Choroid plexus epithelial cell (primary cell): ENCODE data around the gene PPL.

Experiments
- DNase-seq: peaks from one replicate; pipeline ENCODE4 v3.0.0-alpha.2; 2010; ENCODE audit warnings: low read depth
- H3K4me3 ChIP-seq: 2 replicates; pipeline ENCODE4 v1.5.1; 2011; ENCODE audit warnings: low read depth, mild to moderate bottlenecking, control low read depth, low read length, moderate library complexity
- TF ChIP-seq, protein P1 (sequence below): conservative IDR thresholded peaks from 2 replicates; pipeline ENCODE4 v1.5.1; 2011; ENCODE audit warnings: low read depth, mild to moderate bottlenecking, control low read depth, inconsistent platforms, low read length, moderate library complexity

Gene PPL

DNA sequence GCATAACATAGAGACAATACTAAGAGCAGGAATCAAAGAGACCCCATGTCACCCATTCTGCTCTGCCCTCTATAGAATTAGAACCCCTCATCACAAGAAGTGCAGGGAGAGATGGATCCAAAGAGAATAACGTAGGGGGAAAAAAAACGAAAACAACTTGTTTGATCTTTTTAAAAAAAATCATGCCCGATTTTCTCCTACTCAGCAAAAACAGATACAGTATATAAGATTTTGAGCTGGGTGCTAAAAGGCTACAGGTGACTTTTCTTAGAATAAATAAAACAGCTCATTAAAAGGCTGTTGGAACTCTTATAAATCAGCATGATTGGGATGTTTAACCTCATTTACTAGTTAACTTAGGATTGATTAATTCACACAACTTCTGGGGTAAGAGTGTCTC lies 72.2 kb downstream of the PPL start:
- H3K4me3 ChIP-seq: no peak overlapping the region
- TF ChIP-seq, protein P1, sequence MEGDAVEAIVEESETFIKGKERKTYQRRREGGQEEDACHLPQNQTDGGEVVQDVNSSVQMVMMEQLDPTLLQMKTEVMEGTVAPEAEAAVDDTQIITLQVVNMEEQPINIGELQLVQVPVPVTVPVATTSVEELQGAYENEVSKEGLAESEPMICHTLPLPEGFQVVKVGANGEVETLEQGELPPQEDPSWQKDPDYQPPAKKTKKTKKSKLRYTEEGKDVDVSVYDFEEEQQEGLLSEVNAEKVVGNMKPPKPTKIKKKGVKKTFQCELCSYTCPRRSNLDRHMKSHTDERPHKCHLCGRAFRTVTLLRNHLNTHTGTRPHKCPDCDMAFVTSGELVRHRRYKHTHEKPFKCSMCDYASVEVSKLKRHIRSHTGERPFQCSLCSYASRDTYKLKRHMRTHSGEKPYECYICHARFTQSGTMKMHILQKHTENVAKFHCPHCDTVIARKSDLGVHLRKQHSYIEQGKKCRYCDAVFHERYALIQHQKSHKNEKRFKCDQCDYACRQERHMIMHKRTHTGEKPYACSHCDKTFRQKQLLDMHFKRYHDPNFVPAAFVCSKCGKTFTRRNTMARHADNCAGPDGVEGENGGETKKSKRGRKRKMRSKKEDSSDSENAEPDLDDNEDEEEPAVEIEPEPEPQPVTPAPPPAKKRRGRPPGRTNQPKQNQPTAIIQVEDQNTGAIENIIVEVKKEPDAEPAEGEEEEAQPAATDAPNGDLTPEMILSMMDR: no peak
- no peak for DNase-seq

DNA sequence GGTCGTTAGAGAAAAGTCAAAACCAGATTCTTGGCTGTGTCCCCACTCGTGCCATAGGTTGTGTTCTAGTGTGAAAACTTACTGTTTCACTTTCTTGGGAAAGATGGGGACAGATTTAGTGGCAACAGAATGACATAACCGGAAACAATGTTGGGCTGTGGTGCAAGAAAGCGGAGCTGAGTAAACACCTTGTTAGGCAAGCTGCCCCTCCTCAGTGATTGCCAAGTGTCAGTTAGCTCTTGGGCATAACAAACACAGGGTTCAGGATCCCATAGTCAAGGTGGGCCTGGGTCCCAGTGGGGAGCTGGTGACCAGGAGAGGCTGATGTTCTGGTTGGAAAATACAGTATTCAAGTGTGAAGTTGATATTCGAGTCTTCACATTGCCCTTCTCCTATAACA lies 74.3 kb downstream of the PPL start:
- no peak overlapping the region for H3K4me3 ChIP-seq
- TF ChIP-seq, protein P1: no peak
- DNase-seq: no peak

GRCh38 chr16:4860727-4861342 lies 76.1 kb downstream of the PPL start:
- DNase-seq: no peak
- TF ChIP-seq, protein P1: no peak
- no peak overlapping the region for H3K4me3 ChIP-seq

GRCh38 chr16:4859900-4860255 lies 77.1 kb downstream of the PPL start:
- H3K4me3 ChIP-seq: no peak overlapping the region
- TF ChIP-seq, protein P1: no peak
- DNase-seq: peak; percentile 48

- TF ChIP-seq, protein P1: no peak
- no peak for DNase-seq
- no peak overlapping the region for H3K4me3 ChIP-seq
Measured at GRCh38 chr16:4859190-4859899, 77.6 kb downstream of the PPL start.

GRCh38 chr16:4855804-4856203 lies 81.1 kb downstream of the PPL start:
- DNase-seq: no peak
- TF ChIP-seq, protein P1: no peak
- no peak overlapping the region for H3K4me3 ChIP-seq

DNA sequence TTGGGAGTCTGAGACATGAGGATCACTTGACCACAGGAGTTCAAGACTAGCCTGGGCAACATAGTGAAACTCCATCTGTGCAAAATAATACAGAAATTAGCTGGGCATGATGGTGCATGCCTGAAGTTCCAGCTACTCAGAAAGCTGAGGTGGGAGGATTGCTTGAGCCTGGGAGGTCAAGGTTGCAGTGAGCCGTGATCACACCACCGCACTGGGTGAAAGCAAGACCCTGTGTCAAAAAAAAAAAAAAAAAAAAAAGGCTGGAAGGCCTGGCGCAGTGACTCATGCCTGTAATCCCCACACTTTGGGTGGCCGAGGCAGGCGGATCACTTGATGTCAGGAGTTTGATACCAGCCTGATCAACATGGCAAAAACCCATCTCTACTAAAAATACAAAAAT lies 81.6 kb downstream of the PPL start:
- H3K4me3 ChIP-seq: no peak overlapping the region
- no peak for DNase-seq
- TF ChIP-seq, protein P1: no peak
